Epithelial cell of esophagus (primary cell): ENCODE data around the gene MACROD2.
"Not testable (repeated sequence)": the region's sequence is repeated elsewhere in the genome, so short reads cannot be mapped to it uniquely, and the experiment has no call there.

Experiments
- DNase-seq: peaks from one replicate; pipeline ENCODE4 v3.0.0; 2010; ENCODE audit warnings: low read depth
- H3K4me3 ChIP-seq: 2 replicates; pipeline ENCODE4 v1.5.1; 2011; ENCODE audit warnings: mild to moderate bottlenecking, low read length, control low read depth
- TF ChIP-seq, protein P1 (sequence below): IDR thresholded peaks from 2 replicates; pipeline ENCODE4 v1.5.1; 2011; ENCODE audit warnings: low read depth, mild to moderate bottlenecking, low read length, control low read depth, inconsistent platforms; ENCODE audit not compliant: insufficient read depth; ENCODE audit errors: missing control alignments

Gene MACROD2

DNA sequence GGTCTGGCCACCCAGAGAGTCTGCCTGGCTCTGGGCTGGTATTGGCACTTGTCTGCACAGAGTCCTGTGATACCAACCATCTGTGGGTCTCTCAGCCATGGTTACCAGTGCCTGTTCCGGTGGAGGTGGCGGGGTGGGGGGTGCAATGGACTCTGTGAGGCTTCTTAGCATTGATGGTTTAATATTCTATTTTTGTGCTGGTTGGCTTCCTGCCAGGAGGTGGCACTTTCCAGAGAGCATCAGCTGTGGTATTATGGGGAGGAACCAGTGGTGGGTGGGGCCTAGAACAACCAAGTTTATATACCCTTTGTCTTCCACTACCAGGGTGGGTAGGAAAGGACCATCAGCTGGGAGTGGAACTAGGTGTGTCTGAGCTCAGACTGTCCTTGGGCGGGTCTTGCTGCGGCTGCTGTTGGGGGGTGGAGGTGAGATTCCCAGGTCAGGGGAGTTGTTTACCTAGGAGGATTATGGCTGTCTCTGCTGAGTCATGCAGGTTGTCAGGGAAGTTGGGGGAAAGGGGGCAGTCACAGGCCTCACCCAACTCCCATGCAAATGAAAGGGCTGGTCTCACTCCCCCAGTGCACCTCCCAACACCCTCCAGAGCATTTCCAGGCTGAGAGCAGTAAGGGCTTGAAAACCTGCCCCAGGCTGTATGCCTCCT lies 224.6 kb downstream of the MACROD2 start:
- DNase-seq, result peak; percentile 73
- TF ChIP-seq, protein P1, sequence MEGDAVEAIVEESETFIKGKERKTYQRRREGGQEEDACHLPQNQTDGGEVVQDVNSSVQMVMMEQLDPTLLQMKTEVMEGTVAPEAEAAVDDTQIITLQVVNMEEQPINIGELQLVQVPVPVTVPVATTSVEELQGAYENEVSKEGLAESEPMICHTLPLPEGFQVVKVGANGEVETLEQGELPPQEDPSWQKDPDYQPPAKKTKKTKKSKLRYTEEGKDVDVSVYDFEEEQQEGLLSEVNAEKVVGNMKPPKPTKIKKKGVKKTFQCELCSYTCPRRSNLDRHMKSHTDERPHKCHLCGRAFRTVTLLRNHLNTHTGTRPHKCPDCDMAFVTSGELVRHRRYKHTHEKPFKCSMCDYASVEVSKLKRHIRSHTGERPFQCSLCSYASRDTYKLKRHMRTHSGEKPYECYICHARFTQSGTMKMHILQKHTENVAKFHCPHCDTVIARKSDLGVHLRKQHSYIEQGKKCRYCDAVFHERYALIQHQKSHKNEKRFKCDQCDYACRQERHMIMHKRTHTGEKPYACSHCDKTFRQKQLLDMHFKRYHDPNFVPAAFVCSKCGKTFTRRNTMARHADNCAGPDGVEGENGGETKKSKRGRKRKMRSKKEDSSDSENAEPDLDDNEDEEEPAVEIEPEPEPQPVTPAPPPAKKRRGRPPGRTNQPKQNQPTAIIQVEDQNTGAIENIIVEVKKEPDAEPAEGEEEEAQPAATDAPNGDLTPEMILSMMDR, result no peak
- no peak overlapping the region for H3K4me3 ChIP-seq

DNA sequence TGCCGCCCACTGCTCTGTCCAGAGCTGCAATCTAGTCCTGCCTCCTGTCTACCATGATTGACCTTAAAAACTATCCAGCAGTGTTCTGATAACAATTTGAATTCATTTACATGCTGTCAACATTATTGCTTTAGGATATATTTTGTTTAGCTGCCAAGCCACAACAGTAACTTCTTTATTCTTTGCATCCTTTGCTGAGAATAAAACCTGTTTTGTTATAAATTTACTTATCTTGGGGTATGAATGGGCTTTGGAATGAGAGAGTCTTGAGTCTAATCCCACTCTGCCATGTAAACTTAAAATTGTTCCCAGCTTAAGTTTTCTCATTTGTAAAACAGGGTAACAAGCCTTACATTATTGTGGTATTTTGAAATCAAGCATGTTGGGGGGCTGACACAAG lies 225.7 kb downstream of the MACROD2 start:
- TF ChIP-seq, protein P1, result no peak
- H3K4me3 ChIP-seq, result no peak overlapping the region
- no peak for DNase-seq

DNA sequence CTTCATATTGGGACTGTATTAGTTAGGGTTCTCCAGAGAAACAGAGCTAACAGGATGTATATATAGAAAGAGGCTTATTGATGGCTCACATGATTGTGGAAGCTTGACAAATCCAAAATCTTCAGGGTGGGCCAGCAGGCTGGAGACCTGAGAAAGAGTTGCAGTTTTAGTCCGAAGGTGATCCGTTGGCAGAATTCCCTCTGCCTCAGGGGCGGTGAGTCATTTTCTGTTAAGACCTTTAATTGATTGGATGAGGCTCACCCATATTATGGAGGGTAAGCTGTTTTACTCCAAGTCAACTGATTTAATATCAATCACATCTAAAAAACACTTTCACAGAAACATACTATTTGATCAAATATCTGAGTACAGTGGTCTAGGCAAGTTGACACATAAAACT lies 228.5 kb downstream of the MACROD2 start:
- TF ChIP-seq, protein P1, result no peak
- DNase-seq, result peak; percentile 32
- H3K4me3 ChIP-seq, result no peak overlapping the region

DNA sequence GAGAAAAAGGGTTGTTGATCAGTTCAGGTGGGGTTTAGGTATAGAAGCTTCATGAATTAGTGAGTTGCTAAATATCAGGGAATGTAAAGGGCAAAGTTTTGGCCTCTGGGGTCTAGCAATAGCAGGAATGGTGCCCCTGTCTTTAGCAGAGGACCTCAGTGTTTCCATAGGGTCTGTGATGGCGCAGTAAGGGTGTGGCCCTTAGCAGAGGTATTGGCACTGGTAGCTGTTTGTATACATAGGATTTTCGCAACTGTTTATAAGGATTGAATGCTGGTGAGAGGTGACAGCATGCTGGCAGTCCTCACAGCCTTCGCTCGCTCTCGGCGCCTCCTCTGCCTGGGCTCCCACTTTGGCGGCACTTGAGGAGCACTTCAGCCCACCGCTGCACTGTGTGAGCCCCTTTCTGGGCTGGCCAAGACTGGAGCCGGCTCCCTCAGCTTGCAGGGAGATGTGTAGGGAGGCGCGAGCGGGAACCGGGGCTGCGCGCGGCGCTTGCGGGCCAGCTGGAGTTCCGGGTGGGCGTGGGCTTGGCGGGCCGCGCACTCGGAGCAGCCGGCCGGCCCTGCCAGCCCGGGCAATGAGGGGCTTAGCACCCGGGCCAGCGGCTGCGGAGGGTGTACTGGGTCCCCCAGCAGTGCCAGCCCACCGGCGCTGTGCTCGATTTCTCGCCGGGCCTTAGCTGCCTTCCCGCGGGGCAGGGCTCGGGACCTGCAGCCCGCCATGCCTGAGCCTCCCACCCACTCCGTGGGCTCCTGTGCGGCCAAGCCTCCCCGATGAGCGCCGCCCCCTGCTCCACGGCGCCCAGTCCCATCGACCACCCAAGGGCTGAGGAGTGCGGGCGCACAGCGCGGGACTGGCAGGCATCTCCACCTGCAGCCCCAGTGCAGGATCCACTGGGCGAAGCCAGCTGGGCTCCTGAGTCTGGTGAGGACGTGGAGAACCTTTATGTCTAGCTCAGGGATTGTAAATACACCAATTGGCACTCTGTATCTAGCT lies 231.0 kb downstream of the MACROD2 start:
- not testable (repeated sequence) for DNase-seq
- peak overlapping the region; percentile 16 for H3K4me3 ChIP-seq

DNA sequence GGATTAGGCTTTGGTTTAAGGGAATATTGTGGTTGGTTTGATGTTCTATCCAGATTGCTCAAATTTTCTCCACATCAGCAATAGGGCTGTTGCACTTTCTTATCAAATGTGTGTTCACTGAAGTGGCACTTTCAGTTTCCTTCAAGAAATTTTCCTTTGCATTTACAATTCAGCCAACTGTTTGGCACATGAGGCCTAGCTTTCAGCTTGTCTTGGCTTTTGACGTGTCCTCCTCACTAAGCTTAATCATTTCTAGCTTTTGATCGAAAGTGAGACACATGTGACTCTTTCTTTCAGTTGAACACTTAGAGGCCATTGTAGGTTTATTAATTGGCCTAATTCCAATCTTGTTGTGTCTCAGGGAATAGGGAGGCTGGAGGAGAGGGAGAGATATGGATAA lies 237.3 kb downstream of the MACROD2 start:
- no peak overlapping the region for H3K4me3 ChIP-seq
- DNase-seq, result no peak
- TF ChIP-seq, protein P1, result no peak

DNA sequence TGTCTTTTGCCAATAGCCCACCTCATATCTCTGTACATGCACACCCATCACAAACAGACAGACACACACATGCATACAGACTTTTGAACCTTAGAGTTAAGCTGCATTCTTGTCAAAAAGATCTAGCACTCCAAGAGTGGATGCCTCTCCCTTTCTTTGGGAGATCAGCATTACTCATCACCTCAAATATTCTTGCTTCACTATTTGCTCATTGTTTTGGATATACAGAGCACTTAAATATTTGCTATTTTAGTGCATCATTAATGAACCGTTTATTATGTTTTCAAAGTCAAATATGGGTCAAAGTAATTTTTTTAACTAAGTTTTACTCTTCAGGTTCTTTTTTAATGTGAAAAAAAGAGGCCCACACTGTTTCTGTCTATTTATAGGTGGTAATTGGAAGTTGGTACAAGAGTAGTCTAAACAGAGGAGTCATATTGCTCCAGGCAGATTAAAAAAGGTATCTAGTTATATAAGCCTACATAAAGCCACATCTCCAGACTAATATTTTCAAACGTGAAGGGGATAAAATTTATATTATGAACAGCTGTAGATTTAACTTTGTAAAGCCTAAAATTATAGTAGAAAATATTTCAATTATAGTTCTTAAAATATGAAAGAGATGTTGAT lies 239.5 kb downstream of the MACROD2 start:
- TF ChIP-seq, protein P1, result no peak
- no peak overlapping the region for H3K4me3 ChIP-seq
- DNase-seq, result peak; percentile 66

DNA sequence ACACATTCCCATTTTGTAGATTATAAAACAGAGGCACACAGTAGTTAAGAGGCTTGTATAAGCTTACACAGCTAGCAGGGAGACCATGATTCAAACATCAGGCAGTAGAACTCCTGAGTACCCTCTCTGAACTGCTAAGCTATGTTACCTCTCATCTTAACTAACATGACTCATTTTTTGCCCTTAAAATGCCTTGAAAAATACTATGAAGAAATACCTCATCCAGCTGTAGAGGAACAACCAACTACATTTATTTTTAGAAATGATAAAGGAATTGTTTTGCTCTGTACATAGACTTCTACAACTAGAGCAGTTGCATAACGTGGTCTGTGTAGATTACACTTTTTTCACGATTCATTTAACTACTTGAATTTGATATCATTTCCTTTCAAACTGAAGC lies 240.0 kb downstream of the MACROD2 start:
- TF ChIP-seq, protein P1, result no peak
- H3K4me3 ChIP-seq, result no peak overlapping the region
- peak; percentile 75 for DNase-seq
